ENCODE data around the gene ING3. TPM values are rescaled to one million over a fixed set of nuclear protein-coding genes. Genes with fewer than 3 reads are reported as not detected.

The ING3 gene
- total RNA-seq, 4 donors from 2014 or later = 1.5 to 23.6 (median 16.2) TPM

DNA sequence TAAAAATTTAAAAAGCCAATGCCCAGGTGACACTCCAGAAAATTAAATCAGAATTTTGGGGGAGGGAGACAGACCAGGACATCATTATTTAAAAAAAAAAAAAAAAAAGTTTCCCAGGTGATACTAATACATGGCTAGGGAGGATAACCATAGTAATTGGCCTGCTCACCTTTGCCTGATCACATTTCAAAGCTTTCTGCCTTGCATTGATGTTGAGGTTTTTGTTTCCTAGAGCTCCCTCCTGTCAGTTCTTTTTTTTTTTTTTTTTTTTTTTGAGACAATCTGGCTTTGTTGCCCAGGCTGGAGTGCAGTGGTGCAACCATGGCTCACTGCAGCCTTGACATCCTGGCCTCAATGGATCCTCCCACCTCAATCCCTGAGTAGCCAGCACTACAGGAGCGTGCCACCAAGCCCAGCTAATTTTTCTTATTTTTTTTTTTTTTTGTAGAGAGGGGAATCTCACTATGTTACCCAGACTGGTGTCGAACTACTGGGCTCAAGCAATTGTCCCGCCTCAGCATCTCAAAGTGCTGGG is 76.1 kb downstream of the ING3 start:
- Histone ChIP-seq H3K27ac (peak overlapping the region in 3 of 4 donors; percentile 1 to 30 (median 8)), H3K4me3 (no peak overlapping the region), H3K36me3 (no peaks in the 10 kb centered on the region), H3K4me1 (peaks cover 9 to 36% (median 21%) of the 10 kb centered on the region in 4 donors), H3K27me3 (no peaks in the 10 kb centered on the region), H3K9me3 (no peaks in the 10 kb centered on the region)
- in situ Hi-C loops (cut with MboI; ENCODE audit: low pct_ligation_motif_present in 1 of 4, low pct_unique_long_range_greater_than_20kb in 1 of 4, low sequenced_read_pairs in 3 of 4) = no loop called here
- no peak for TF ChIP-seq CTCF (IDR thresholded peaks at IDR 0.05)
- no peak for DNase-seq
- WGBS, 2 donors (ENCODE audit: low coverage in 1 of 2) = 84 to 92% methylated on average over 3 of the region's 3 CpGs
- intact Hi-C loops (cut with DNase I; ENCODE audit: low total_unique reads) = no loop called here

Small RNA genes within 50 kb of the gene (small RNA-seq; reads per million reads assigned to genes)
- gene RNA5SP240 = 0 reads per million in 4 donors

Other genes starting within 250 kb of the ING3 start
- gene TSPAN12, start 92.6 kb upstream of the ING3 start, total RNA-seq = 10 to 100 TPM; 34.9 to 55.6 (median 39.5) TPM
- 10 to 100 TPM in 3 of 4 donors, 1 to 10 TPM in 1; 4.4 to 20.2 (median 14.0) TPM for gene CPED1, start 37.9 kb downstream of the ING3 start, total RNA-seq